Measurements from ENCODE around the gene ECT2.

DNA sequence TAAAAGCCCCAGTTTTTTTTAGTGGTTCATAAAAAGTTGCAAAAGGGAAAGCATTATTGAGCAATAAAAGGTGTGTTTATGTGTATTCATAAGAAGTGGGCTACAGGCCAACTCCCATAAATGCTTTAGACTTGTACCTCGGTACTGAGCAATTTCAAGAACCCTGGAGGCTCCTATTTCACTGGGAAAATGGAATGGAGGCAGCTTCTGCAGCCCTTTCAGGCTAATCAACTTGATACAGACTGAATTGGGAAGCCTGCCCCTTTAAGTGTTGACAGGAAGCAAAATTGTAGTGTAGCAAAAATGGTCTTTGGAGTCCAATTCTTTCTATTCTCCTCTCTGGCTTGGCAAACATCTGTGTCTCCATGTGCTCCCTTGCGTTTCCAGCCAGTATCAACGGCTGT, 118.8 kb downstream of the ECT2 start:
- TF ChIP-seq GATA2 (IDR thresholded peaks at IDR 0.05; ENCODE audit: low read depth, low read length) (no peak), GATA3 (IDR thresholded peaks at IDR 0.05; ENCODE audit: low read depth, low read length) (no peak)
